Epidermal melanocyte (primary cell): ENCODE results near the gene DPEP3.

ENCODE experiments used
- DNase-seq: peaks from one replicate; pipeline ENCODE4 v3.0.0; 2011; ENCODE audit warnings: low spot score; ENCODE audit not compliant: insufficient read length

DPEP3 gene

DNA sequence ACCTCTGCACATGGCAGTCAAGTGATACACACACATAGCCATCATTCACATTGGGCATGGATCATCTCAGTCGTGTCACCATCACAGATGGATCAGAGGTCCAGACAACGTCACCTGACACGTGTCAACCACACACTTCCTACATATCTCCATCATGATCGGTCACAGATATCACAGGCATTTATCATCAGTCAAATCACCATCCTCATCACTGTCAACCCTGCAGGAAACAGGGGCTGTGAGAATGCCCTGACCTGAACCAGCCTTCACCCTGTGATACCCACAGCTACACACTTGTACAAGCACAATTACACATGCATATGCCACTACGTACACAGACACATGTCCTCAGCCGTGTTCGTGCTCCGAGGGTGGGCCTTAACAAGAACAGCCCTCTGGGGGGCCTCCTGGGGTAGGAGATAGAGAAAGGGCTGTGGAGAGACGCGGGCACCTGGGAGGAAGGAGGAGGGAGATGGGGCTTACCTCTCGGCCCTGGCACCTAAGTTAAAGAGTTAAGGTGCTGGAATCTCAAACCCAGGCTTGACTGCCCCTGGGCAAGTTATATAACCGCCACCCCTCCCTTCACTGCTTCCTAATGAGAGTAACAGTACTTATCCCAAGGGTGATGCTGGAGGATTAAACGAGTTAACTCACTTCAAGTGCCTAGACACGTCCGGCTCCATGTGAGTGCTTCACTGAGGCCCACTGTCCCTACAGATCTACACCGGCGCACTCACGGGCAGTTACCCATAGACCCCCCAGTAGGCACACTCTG is 12.9 kb downstream of the DPEP3 start:
- no peak for DNase-seq

DNA sequence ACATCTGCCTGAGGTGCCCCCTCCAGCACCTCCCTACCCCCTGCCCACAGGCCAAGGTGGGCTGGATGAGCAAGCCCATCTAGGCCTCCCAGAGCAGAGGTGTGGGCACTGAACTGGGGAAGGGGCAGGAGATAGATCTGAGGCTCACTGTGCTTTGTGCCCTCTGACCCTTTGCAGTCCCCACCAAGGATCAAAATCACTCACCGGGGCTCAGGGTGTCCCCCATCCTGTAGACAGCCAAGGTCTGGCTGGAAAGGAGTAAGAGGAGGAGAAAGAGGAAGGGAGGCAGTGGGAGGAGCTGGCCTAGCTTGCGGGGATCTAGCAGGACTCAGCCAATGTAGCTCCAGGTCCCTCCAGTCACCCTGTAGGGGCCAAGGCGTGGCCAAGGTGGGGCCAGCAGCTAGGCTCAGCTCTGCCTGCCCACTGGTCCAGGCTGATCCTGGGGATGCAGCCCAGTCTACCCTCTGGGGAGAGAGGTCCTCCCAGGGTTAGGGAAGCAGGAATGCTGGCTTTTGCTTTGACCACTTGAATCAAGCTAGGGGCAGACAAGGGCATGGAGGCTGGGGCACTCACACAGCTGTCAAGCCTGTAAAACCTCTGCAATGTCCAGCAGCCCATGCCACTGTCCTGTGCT is 13.6 kb downstream of the DPEP3 start:
- no peak for DNase-seq

DNA sequence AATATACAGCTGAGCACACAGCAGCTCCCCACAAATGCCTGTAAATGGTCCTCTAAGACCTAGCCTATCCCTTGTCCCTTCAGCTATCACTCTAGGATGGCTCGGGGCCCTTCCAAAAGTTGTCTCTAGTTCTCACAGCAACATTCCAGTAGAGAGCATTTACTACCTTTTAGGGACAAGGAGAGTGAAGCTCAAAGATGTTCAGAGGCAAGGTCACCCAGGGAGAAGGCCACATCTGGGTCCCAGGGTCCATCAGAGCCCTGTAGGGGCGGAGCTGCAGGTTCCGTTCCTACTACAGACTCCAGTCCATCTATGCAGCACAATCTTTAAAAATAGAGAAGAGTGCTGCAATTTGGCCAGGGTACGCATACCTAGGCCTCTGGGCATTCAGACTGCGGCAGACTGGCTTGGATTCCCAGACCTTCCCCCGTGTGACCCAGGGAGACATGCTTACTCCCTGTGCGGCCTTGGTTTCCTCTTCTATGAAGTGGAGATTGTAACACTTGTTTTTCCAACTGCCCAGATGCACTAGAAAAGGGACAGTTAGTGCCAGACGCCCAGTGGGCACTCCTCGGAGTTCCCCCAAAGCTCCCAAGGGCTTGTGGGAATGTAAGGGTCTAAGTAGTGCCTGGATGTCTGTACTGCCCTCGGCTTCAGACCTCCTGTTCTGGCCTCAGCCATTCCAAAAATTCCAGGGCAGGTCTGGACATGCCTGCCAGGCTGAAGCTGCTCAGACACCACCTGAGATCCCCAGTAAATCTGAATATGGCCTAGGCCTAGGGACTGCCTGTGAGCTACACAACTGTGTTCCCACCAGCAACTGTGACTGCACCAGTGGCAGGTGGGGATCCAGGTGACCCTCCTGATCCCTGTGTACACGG is 14.4 kb downstream of the DPEP3 start:
- DNase-seq = no peak

DNA sequence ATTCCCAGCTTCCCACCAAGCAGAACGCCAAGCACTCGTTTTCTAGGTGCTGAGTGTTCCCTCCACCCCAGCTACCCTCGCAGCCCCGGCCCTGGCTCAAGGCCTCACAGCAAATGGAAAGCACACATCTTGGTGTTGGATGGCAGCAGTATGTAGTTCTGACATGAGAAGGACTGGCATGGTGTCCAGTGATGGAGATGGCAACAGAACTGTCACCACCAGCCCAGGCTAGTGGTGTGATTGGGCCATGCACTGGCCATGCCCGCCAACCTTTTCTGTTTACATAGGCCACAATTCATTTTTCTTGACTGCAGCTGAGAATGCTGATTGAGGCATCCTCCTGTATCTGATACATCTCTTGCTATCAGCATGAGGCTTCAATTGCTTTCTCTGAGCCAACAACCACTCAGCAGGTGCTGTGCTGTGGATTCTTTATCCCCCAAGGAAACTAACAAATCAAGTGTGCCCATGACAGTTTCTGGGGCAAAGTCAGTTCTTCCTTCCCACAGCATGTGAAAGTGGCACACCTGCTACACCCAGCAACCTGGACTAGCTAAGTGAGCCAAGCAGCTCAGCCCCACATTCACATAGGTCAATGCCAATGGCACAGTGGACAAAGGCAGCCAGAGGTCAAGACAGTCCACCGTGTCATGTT is 15.7 kb downstream of the DPEP3 start:
- no peak for DNase-seq

DNA sequence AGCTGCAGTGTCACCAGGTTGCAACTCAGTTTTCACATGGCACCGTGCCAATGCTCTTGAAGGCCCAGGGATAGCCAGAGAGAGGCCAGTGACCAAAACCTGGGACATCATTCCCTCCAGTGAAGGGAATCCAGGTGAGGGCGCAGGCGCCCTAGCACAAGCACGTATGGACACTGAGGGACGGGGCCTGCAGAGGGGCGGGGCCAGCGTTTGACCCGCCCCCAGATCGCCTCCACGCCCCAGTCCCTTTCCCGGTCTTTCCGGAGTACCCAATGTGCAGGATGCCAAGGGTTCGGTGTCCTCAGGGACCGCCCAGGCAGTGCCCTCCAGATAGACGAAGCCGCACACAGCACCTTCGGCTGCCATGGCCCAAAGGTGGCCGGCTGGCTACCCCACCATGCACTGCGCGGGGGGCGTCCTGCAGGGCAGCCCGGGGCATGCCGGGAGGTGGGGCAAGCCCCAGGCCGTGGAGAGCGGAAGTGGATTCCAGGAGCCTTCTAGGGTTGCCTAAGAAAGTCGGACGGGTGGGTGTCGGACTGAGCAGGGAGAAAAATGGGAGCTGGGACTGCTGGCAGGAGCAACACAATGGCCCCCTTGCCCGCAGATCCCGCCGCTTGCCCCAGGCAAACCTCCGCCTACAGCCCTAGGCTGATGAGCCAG is 16.5 kb downstream of the DPEP3 start:
- no peak for DNase-seq

DNA sequence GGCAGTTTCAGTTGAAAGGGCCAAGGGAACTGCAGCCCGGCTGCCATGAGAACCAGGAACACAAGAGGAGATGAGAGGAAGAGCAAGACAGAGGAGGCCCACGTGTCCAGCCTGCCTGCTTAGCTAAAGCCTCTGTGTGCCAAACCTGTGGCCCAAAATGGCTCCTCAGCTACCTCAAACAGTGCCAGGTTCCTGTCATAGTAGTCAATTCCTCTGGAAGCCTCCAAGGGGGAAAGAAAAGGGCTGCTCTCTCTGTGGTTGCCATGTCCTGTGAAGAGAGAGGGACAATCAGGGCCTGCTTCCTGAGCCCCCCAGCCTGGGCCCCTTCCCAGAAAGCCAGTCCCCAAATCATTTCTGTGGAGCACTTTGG is 17.0 kb downstream of the DPEP3 start:
- no peak for DNase-seq

DNA sequence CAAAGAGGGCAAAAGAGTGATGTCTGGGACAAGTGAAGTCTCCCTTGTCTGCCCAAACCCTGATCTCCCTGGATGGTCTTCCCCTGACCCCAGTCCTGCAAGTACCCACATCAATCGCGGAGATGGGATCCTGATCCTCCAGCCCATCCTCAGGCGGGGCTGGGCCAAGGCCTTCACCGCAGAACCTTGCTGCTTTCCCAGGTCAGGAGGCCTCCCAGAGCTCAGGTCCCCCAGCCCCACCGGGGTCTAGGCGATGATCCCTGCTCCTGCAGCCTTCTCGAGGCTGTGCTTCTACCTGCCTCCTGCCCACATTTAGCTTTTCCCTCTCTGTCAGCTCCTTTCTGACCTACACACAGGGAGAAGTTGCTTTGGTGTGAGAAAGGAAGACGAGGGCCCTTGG is 18.2 kb downstream of the DPEP3 start:
- DNase-seq = no peak

DNA sequence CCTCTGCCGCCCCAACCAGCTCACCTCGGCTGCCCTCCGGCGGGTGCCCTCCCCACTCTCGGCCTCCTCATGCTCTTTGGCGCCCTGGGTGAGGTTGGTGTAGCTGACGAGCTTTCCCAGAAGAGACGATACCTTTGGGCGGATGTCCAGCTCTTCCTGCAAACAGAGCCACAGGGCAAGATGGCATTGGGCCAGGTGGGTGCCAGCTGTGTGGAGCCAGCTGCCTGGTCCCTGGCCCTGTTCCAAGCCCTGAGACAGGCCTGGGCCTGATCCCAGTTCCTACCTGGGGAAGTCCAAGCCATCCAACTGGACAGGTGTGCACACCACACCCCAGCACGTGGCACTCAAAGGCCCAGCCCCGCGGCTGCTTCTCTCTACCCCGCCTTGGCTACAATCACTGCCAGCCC is 18.7 kb downstream of the DPEP3 start:
- no peak for DNase-seq

DNA sequence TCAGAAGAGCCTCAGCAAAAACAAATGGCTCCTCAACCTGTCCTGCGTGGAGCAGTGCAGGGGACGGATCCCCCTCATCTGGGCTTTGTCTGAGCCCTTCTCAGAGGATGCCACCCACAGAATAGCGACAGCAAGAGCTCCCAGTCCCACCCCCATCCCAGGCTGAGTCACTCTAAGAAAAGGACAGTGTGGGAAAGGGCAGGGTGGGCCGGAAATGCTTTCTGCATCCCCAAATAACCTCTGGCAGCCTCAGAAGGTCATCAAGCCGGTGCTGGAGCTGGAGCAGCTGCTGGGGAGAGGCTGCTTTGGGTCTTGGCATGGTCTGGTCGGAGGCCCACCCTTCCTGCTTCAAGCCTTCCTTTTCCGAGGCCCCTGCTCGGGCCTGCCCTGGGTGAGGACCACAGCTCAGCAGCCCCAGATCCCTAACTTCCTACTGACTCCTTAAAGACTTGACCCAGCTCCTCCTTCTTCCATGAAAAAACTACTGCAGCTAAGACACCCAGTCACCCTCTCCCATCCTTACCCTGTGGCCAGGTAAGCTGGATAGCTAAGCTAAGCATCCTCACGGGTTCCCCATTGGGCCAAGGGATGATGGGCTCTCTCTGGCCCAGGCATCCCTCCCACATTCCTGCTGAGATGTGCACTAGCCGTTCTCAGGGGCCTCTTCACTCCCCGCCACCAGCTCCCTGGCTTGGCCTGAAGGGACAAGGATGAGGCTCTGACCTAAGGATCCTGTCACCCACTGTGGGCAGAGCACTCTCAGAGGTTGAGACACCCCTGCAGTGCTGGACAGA is 20.6 kb downstream of the DPEP3 start:
- DNase-seq = no peak

DNA sequence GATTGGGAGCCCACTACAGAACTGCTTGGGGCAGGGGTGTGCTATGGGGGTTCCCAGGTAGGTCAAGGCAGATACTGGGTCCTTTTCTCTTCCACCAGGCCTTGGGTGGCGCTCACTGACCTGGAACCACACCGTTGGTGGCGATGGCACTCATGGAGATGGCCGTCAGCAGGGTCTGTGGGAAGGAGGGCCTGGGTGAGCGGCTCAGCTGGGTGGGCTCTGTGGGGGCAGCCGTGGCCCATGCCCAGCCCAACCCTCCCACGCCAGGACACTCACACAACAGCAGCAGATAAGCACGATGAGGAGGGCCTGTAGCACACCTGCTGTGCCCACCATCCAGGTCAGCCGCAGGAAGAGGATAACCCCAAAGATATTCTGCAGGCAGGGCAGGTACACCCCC is 22.7 kb downstream of the DPEP3 start:
- no peak for DNase-seq

DNA sequence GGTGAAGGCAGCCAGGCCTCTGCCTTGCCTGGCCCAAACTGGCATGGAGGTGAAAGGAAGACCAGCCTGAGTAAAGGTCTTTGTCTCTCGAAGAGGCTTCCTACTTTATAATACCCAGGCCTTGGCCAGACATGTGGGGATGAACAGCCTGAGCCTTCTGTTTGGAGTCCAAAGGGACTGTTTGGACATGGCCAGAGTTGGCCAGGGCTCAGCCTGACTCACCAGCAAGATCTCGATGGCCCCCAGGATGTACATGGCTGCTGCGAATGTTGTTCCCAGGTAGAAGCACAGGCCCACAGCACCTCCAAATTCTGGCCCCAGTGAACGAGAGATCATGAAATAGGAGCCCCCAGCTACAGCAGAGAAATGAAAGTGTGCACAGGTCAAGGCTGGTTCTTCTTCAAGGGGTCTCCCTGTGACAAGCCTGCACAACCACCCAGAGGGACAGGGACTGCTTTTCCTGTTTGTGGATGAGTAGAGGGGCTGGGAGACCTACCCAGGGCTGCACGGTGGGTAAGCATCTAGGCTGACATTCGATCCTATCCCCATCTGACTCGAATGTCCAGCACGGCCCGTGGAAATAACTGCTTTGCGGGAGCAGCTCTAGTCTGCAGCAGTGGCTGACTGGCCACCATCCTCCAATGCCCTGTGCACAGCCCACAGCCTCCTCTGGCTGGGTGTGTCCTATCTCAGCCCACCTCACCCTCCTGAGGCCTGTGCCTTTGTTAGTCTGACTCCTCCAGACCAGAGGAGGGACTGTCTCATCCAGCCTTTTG is 25.7 kb downstream of the DPEP3 start:
- no peak for DNase-seq

DNA sequence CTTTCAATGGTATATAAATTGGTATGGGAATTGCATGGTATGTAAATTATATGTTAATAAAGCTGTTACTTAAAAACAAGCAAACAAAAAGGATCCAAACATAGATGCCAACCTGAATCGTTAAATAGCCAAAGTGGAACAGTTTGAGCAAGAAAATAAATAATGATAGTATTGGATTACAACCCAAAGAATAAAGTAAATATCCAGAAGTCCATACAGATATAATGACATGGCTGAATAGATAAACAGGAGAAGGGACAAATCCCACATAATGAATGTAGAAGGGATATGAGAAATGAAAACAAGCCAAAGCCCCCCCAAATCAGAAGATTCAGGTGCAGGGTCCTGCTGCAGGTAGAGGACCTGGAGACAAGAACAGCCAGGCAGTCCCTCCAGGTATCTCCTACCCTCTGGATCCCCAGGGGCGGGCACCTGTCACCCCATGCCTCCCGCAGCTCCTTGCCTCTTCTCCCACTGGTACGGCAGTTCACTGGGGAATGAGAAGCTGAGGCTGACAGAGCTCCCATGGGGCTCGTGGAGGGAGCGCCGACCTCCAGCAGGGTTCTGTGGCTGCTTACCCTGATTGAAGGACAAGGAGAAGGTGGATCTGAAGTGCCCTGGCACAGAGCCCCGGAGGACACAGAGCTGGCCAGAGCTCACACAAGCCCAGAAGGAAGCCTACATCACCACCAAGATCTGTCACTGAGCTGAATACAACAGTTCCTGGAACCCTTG is 26.5 kb downstream of the DPEP3 start:
- no peak for DNase-seq

DNA sequence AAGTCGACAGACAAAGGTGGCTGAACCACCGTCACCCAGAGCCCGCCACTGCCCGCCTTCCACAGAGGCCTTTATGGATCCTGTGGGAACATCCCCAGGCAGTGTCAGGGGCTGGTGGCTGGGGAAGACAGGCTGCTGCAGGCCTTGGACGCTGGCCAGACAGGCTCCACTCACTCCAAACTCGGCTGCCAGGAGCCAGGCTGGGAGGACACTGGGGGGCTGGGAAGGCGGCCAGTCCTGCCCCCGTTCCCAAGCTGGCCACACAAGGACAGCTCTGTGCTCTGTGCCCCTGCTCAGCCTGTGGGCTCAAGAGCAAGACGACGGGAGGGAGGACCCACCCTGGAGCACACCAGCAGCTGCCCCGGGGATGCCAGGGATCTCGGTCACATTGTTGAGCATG is 28.8 kb downstream of the DPEP3 start:
- no peak for DNase-seq

DNA sequence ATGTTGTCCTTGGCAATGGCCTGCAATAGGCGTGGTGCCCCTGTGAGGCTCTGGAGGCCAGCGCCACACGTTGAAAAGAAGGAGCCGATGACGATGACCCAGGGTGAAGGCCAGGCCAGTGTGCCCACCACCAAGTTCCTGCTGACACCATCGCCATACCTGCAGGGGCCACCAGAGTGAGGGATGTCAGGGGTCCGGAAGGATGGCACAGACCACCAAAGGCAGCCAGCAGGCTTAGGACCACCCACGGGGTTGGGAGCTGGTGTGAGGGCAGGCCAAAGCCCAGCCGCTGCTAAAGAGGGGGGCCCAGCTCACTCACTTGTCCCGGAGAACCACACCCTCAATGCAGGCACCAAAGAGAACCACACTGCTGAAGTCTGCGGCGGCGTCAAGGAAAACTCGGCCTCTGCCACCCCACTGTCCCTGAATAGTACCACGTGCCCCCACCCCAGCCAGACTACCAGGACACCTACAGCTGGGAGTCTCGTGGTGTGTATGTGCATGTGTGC is 29.9 kb downstream of the DPEP3 start:
- DNase-seq = no peak

DNA sequence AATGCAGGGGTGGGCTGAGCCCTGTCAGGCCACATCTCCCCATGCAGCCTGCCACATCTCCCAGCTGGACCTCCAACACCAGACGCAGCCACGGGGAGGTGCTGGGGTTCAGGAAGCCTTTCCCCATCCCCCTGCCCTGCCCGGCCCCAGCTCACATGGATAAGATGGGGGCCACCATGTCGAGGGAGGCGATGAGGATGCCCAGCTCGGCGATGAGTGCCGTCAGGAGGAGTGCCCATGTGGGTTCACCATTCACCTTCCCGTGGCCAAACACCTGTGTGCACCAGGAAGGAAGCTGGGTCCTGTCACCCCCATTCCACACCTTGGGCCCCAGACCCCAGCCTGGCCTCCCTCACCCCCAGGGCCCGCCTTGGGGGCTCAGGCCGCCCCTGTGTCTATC is 30.7 kb downstream of the DPEP3 start:
- DNase-seq = no peak

DNA sequence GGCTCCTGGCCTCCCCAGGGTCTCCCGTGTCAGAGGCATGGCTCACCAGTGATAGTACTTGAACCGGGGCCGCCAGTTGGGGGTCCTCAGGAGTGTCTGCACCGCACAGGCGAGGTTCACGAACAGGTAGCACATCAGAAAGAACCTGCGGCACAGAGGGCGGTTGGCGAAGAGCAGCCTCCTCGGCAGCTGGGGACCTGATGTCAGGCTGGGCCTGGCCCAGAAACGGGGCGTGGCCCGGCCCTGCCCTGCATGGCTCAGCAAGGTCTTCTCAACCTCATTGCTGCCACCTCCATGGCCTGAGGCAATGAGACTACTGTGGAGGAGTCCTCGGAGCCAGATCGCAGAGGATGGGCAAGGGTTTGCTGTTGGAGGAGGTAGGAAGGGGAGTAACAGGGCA is 32.3 kb downstream of the DPEP3 start:
- no peak for DNase-seq

DNA sequence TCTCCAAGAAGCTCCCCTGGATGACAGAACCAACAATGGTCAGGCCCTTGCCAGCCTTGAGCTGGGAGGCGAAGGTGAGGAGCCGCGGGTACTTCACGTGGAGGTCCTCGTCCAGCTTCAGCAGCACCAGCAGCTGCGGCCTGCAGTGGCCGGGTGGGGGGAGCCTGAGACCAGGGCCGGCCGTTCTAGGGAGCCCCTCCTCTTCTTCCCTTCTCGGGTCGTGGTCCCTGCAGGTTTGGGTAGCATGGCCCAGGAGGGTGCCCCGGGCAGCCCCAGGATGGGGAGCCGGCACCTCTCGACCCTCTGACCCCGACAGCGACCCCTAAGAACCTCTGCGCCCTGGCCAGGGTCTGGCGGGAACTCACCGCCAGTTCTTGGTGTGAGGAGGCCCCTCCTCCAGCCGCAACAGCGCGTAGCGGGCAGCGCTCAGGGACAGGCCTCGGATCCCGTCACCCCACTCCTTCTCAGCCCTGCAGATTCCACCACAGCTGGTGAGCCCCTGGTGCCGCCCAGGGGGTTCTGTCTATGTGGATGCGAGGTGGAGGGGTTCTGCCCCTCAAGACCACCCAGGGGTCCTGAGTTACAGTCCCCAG is 33.2 kb downstream of the DPEP3 start:
- DNase-seq = no peak

DNA sequence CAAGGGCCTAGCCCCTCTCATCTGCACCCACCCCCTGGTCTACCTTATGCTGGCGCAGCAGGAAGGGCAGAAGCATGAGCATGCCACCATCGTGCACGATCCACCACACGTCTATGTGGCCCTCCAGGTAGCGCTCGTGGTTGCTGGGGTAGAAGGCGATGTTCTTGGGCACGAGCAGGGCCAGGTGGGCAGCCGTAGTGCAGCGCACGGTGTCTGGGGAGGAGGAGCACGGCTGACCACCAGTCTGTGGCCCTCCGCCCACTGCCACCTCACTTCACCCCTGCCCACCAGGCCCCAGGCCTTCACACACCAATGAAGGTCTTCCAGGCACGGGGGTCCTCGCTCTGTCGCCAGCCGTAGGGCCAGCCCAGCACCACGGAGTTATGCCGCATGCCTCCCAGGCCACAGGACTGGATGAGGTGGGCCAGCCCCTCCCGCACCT is 34.1 kb downstream of the DPEP3 start:
- DNase-seq = no peak
